GM21381 (cell line): ENCODE measurements around the gene GALNT2.

Experiments
- ATAC-seq: cut with Tn5 transposase; IDR thresholded peaks from one replicate; pipeline ENCODE4 v1.9.1; 2021; ENCODE audit warnings: mild to moderate bottlenecking, moderate library complexity; ENCODE audit not compliant: unreplicated experiment

GALNT2 gene

GRCh38 chr1:230176326-230176725, 109.3 kb downstream of the GALNT2 start:
- ATAC-seq = no peak

DNA sequence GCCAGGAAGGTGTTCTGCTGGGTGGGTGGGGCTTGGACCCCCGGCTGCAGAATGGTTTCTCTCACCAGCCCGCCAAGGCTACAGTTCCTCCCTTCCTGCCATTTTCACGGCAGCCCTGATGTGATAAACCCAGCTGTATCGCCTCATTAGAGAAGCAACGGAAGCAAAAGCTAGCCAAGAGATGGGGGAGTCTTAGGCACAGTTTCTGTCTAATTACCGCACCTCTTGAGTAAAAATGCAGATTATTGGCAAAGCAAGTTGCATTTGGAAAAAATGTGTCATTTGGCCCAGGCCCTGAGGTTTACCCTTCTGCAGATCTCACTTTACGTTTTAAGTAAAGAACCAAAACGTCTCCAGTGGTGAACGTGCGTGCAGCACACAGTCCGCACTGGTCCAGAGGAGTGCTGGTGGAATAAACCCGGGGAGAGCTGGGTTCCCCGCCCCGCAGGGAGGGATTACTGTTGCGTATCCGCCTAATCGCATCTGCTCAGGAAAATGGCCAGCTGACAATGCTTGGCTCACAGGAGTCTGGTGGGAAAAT, 109.9 kb downstream of the GALNT2 start:
- no peak for ATAC-seq

DNA sequence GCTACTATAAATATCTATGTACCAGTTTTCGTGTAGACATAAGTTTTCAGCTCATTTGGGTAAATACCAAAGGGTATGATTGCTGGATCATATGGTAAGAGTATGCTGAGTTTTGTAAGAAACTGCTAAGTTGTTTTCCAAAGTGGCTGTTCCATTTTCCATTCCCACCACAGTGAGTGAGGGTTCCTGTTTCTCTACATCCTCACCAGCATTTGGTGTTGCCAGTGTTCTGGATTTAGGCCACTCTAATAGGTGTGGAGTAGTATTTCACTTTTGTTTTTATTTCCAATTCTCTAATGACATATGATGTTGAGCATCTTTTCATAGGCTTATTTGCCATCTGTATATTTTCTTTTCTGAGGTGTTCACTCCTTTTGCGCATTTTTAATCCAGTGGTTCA, 112.2 kb downstream of the GALNT2 start:
- ATAC-seq = no peak

- no peak for ATAC-seq
Measured at GRCh38 chr1:230185076-230186001, 118.3 kb downstream of the GALNT2 start.

GRCh38 chr1:230186003-230186863, 119.2 kb downstream of the GALNT2 start:
- ATAC-seq = no peak

DNA sequence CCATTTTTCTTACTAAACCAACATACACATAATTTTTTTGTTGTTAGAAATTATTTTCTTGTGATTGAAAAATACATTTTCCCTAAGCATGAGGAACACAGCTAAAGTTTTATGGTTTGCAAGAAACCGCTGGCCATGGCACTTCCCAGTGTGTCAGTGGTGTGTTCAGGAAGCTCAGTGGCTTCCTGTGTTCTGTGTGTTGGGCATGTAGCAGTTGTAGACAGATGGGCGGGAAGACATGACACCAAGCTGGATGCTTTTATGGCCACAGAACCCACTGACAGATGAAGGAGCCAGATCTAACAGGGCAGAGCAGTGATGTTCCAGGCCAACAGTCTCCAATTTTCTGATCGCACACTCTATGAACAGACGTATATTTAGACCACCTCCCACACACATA, 119.8 kb downstream of the GALNT2 start:
- ATAC-seq = no peak

GRCh38 chr1:230187290-230187689, 120.3 kb downstream of the GALNT2 start:
- ATAC-seq = no peak

- no peak for ATAC-seq
Measured at GRCh38 chr1:230188826-230189225, 121.8 kb downstream of the GALNT2 start.

GRCh38 chr1:230189341-230189740, 122.3 kb downstream of the GALNT2 start:
- ATAC-seq = no peak

DNA sequence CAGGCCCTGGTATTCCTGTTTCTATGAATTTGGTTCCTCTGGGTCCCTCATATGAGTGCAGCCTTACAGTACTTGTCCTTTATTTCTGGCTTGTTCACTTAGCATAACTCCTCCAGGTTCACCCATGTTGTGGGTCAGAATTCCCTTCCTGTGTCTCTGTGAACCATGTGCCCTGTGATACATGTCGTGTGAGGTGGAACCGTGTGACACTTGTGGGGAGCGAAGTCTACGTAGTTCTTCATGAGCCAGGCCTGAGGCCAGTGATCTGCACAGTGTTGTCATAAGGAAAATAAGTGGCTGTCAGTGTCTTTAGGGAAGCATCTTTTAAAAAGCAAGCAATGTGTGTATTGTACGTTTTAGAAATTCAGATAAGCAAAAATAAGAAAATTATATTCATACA, 122.8 kb downstream of the GALNT2 start:
- ATAC-seq = no peak

DNA sequence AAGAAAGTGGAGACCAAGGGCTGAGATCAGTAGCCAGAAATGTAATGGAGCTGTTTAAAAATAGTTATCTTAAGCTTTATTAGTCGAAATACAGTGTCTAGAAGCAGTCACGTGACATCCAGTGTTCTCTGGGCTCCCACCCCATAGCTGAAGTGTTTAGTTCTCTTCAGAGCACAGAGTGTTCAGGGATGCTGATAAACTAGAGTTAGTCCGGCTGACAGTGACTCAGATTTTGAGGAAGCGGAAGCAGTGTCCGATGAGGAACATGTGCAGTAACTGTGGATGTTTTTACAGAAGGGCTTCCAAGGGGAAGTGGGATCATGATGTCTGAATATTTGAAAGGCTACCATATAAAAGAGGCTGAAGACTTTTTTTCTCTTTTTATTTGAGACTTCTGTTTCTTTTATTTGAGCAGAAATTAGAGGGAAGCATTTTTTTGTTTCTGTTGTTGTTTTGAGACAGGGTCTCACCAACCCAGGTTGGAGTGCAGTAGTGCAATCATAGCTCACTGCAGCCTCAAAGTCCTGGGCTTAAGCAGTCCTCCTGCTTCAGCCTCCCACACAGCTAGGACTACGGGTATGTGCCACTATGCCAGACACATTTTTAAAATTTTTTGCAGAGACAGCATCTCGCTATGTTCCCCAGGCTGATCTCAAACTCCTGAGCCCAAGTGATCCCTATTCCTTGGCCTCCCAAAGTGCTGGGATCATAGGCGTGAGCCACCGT, 124.2 kb downstream of the GALNT2 start:
- no peak for ATAC-seq

GRCh38 chr1:230191855-230192254, 124.8 kb downstream of the GALNT2 start:
- ATAC-seq = no peak

- ATAC-seq = no peak
Measured at GRCh38 chr1:230194525-230194924, 127.5 kb downstream of the GALNT2 start.

GRCh38 chr1:230195199-230195598, 128.2 kb downstream of the GALNT2 start:
- ATAC-seq = no peak

- ATAC-seq = no peak
Measured at GRCh38 chr1:230196077-230196476, 129.0 kb downstream of the GALNT2 start.

GRCh38 chr1:230197644-230198567, 130.9 kb downstream of the GALNT2 start:
- no peak for ATAC-seq

DNA sequence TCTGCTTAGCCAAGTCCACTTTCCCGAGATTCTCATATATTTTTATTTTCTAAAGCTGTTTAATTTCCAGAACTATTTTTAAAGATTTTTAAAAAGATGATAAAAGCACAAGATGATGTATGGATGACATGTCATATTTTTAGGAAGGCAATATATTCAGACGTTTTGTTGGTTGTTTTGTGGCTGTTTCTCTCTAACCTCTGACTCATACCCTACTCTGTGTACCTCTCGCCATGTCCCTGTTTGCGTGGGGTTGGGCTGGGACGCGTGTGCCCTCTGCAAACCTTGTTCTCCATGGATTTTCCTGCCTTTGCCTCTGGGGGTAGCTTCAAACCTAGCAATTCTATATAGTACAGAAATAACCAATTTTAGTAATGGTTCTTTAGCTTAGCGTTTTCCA, 132.0 kb downstream of the GALNT2 start:
- ATAC-seq = no peak

GRCh38 chr1:230199554-230199953, 132.5 kb downstream of the GALNT2 start:
- ATAC-seq = no peak

GRCh38 chr1:230200276-230200675, 133.2 kb downstream of the GALNT2 start:
- ATAC-seq = no peak

- ATAC-seq = no peak
Measured at GRCh38 chr1:230201445-230201844, 134.4 kb downstream of the GALNT2 start.
